ENCODE results near the gene TRIP13.
"Not testable (repeated sequence)": the region's sequence is repeated elsewhere in the genome, so short reads cannot be mapped to it uniquely, and the experiment has no call there.

Gene TRIP13

GRCh38 chr5:909086-909485 is 16.4 kb downstream of the TRIP13 start:
- Histone ChIP-seq H3K4me1 (peaks cover 0 to 22% (median 17%) of the 10 kb centered on the region in 10 experiments; a peak in 15 of 20 replicates), H3K27me3 (no peaks in the 10 kb centered on the region), H3K36me3 (peaks cover 18 to 98% (median 85%) of the 10 kb centered on the region in 11 experiments; a peak in 21 of 22 replicates), H3K4me3 (no peak overlapping the region), H3K4me2 (no peak overlapping the region), H3K27ac (no peak overlapping the region), H4K20me1 (peaks cover 0 to 33% (median 0%) of the 10 kb centered on the region in 11 experiments; a peak in 6 of 22 replicates), H3K9ac (no peak overlapping the region), H3K9me3 (replicated peaks in 1 of 11) (no peaks in the 10 kb centered on the region)
- no peak for TF ChIP-seq Cebpa-rat (IDR thresholded peaks at IDR 0.05)

DNA sequence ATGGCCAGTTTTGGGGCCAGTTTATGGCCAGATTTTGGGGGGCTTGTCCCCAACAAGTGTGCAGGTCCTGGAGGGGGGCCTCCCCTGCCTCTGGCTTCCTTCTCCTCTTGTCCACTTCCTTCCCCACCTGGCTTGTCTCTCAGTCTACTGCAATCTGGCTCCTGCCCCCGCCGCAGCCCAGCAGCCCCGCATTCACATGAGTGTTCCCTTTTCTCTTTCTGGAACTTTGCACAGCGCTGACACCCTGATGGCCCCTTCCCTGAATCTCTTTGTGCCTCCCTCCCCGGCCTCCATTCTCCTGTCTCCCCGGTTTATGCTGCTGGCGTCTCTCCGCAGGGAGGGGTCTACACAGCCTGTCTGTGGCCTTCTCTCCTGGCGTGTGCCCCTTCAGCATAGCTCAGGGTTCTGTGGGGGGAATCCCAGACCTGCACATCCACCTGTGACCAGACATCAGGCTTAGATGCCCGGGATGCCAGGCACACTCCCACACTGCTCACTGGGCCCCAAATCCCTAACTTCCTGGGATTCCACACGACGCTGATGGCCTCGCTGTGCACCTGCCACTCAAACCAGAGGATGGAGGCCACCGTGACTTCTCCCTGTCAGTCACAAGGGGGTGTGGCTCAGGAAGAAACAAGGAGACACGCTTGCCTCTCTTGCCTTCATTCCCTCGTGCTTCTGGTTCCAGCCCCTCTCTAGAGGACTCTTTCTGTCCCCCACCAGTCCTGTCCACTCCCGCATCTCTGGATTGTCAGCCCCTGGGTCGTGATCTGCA is 17.5 kb downstream of the TRIP13 start:
- peaks cover 0 to 20% (median 14%) of the 10 kb centered on the region in 10 experiments; a peak in 15 of 20 replicates for H3K4me1 ChIP-seq
- peak overlapping the region in 4 of 11 experiments; percentile 19 to 35 (median 33); a peak in 4 of 22 replicates for H3K9ac ChIP-seq
- H3K9me3 ChIP-seq (replicated peaks in 1 of 11), result no peaks in the 10 kb centered on the region
- H3K27me3 ChIP-seq, result no peaks in the 10 kb centered on the region
- no peak for TF ChIP-seq Cebpa-rat (IDR thresholded peaks at IDR 0.05)
- H4K20me1 ChIP-seq, result peaks cover 0 to 36% (median 0%) of the 10 kb centered on the region in 11 experiments; a peak in 6 of 22 replicates
- peak overlapping the region in 6 of 11 experiments; percentile 5 to 55 (median 28); a peak in 6 of 22 replicates for H3K4me2 ChIP-seq
- H3K4me3 ChIP-seq, result no peak overlapping the region
- no peak overlapping the region for H3K27ac ChIP-seq
- peaks cover 20 to 98% (median 85%) of the 10 kb centered on the region in 11 experiments; a peak in 21 of 22 replicates for H3K36me3 ChIP-seq

- no peak for TF ChIP-seq Cebpa-rat (IDR thresholded peaks at IDR 0.05)
- H3K9ac ChIP-seq, result peak overlapping the region in 4 of 11 experiments; percentile 19 to 35 (median 33); a peak in 4 of 22 replicates
- peaks cover 0 to 14% (median 9%) of the 10 kb centered on the region in 10 experiments; a peak in 14 of 20 replicates for H3K4me1 ChIP-seq
- H3K27me3 ChIP-seq, result no peaks in the 10 kb centered on the region
- no peak overlapping the region for H3K27ac ChIP-seq
- H3K9me3 ChIP-seq (replicated peaks in 1 of 11), result no peaks in the 10 kb centered on the region
- H4K20me1 ChIP-seq, result peaks cover 0 to 42% (median 0%) of the 10 kb centered on the region in 11 experiments; a peak in 5 of 22 replicates
- H3K36me3 ChIP-seq, result peaks cover 17 to 98% (median 85%) of the 10 kb centered on the region in 11 experiments; a peak in 21 of 22 replicates
- no peak overlapping the region for H3K4me3 ChIP-seq
- H3K4me2 ChIP-seq, result peak overlapping the region in 6 of 11 experiments; percentile 5 to 55 (median 28); a peak in 6 of 22 replicates
Measured at GRCh38 chr5:910769-911160, 18.1 kb downstream of the TRIP13 start.

DNA sequence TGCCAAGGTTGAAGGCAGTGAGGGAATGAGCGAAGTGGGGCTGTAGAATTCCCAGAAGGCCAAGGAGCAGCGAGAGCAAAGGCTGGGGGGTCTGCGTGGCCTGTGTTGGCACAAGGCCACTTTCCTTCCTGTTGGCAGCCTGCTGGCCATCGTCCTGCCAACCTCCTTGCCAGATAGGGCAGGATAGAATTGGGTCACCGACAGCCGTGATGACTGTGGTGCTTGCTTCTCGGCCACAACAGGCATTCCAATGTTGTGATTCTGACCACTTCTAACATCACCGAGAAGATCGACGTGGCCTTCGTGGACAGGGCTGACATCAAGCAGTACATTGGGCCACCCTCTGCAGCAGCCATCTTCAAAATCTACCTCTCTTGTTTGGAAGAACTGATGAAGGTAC is 18.9 kb downstream of the TRIP13 start:
- Histone ChIP-seq H3K9me3 (replicated peaks in 1 of 11) (no peaks in the 10 kb centered on the region), H3K27ac (no peak overlapping the region), H4K20me1 (peaks cover 0 to 50% (median 0%) of the 10 kb centered on the region in 11 experiments; a peak in 6 of 22 replicates), H3K36me3 (peaks cover 21 to 98% (median 86%) of the 10 kb centered on the region in 11 experiments; a peak in 21 of 22 replicates), H3K4me2 (no peak overlapping the region), H3K9ac (no peak overlapping the region), H3K4me1 (peaks cover 0 to 12% (median 8%) of the 10 kb centered on the region in 10 experiments; a peak in 11 of 20 replicates), H3K27me3 (no peaks in the 10 kb centered on the region), H3K4me3 (no peak overlapping the region)
- TF ChIP-seq Cebpa-rat (IDR thresholded peaks at IDR 0.05), result no peak

DNA sequence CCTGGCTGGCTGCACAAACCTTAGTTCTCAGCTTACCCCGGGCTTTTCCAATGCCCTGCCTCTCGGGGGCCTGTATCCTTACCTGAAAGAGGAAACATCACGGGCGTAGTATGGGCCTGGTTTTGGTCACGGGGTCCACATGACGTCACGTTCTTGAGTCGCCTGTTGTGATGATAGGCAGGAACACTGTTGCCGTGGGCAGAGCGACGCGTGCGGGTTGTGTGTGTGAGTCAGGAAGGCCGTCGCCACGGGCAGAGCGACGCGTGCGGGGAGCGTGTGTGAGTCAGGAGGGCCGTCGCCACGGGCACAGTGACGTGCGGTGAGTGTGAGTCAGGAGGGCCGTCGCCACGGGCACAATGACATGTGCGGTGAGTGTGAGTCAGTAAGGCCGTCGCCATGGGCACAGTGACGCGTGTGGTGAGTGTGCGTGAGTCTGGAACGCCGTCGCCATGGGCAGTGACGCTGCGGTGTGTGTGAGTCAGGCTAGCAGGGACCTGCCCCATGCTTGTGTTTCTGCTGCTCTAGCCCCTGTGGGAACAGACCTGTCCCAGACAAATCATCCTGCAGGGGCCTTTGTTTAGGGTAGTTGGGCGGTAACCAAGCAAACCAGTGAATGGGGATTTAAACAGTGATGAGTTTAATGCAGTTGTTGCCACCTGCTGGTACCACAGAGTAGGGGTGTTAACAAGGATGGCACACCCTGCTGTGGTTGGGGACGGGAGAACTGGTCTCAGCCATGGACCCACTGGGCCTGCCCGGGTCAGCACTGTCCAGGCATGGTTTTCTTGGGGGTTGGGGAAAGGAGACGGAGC is 19.8 kb downstream of the TRIP13 start:
- Histone ChIP-seq H4K20me1 (peaks cover 0 to 55% (median 0%) of the 10 kb centered on the region in 11 experiments; a peak in 8 of 22 replicates), H3K9ac (no peak overlapping the region), H3K4me3 (no peak overlapping the region), H3K4me2 (no peak overlapping the region), H3K27ac (no peak overlapping the region), H3K36me3 (peaks cover 16 to 98% (median 86%) of the 10 kb centered on the region in 11 experiments; a peak in 21 of 22 replicates), H3K27me3 (no peaks in the 10 kb centered on the region), H3K4me1 (peaks cover 0 to 12% (median 8%) of the 10 kb centered on the region in 10 experiments; a peak in 11 of 20 replicates), H3K9me3 (replicated peaks in 1 of 11) (no peaks in the 10 kb centered on the region)
- TF ChIP-seq Cebpa-rat (IDR thresholded peaks at IDR 0.05), result no peak

- H3K9me3 ChIP-seq (replicated peaks in 1 of 11), result no peaks in the 10 kb centered on the region
- H3K36me3 ChIP-seq, result peaks cover 7 to 98% (median 85%) of the 10 kb centered on the region in 11 experiments; a peak in 21 of 22 replicates
- H3K4me2 ChIP-seq, result no peak overlapping the region
- H3K9ac ChIP-seq, result no peak overlapping the region
- H3K4me3 ChIP-seq, result no peak overlapping the region
- peaks cover 0 to 12% (median 8%) of the 10 kb centered on the region in 10 experiments; a peak in 11 of 20 replicates for H3K4me1 ChIP-seq
- peaks cover 0 to 51% (median 0%) of the 10 kb centered on the region in 11 experiments; a peak in 8 of 22 replicates for H4K20me1 ChIP-seq
- no peaks in the 10 kb centered on the region for H3K27me3 ChIP-seq
- TF ChIP-seq Cebpa-rat (IDR thresholded peaks at IDR 0.05), result no peak
- no peak overlapping the region for H3K27ac ChIP-seq
Measured at GRCh38 chr5:914174-914573, 21.5 kb downstream of the TRIP13 start.

- peaks cover 0 to 12% (median 8%) of the 10 kb centered on the region in 10 experiments; a peak in 11 of 20 replicates for H3K4me1 ChIP-seq
- no peak overlapping the region for H3K9ac ChIP-seq
- no peak for TF ChIP-seq Cebpa-rat (IDR thresholded peaks at IDR 0.05)
- no peak overlapping the region for H3K4me3 ChIP-seq
- no peaks in the 10 kb centered on the region for H3K27me3 ChIP-seq
- peaks cover 0 to 49% (median 0%) of the 10 kb centered on the region in 11 experiments; a peak in 8 of 22 replicates for H4K20me1 ChIP-seq
- H3K4me2 ChIP-seq, result no peak overlapping the region
- peaks cover 7 to 96% (median 81%) of the 10 kb centered on the region in 11 experiments; a peak in 21 of 22 replicates for H3K36me3 ChIP-seq
- no peak overlapping the region for H3K27ac ChIP-seq
- H3K9me3 ChIP-seq (replicated peaks in 1 of 11), result no peaks in the 10 kb centered on the region
Measured at GRCh38 chr5:914612-915011, 21.9 kb downstream of the TRIP13 start.

DNA sequence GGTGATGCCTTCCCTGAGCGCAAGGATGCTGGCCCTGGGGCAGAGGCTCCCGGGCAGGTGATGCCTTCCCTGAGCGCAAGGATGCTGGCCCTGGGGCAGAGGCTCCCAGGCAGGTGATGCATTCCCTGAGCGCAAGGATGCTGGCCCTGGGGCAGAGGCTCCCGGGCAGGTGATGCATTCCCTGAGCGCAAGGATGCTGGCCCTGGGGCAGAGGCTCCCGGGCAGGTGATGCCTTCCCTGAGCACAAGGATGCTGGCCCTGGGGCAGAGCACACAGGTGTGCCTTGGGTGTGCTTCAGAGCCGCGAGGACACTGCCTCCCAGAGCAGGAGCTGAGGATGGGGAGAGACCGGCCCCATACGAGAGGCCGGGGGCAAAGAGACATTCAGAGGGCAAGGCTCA is 22.7 kb downstream of the TRIP13 start:
- H3K4me2 ChIP-seq; H3K9me3 ChIP-seq (replicated peaks in 1 of 11); H3K4me1 ChIP-seq; H3K4me3 ChIP-seq; H3K27ac ChIP-seq; H3K9ac ChIP-seq; H3K27me3 ChIP-seq: not testable (repeated sequence)
- Histone ChIP-seq H4K20me1 (peaks cover 0 to 42% (median 0%) of the 10 kb centered on the region in 11 experiments; a peak in 7 of 22 replicates), H3K36me3 (peaks cover 7 to 89% (median 74%) of the 10 kb centered on the region in 11 experiments; a peak in 21 of 22 replicates)

Data from BLaER1 treated with 17β-estradiol and CSF1 and Interleukin-3, amounts not matched to agents 10 nM and 100 nM (cell line).